HepG2 (cell line): Measurements from ENCODE around the gene TPX2. TPM values are rescaled to one million over a fixed set of nuclear protein-coding genes. Genes with fewer than 3 reads are reported as not detected.
A peak's percentile ranks its signal among the peaks of the same experiment; 100 is the strongest.

Experiments
- ATAC-seq: fragments of 200-7000 bp; cut with Tn5 transposase; 3 replicates; pipeline ENCODE4 v1.9.1; 2020; ENCODE audit warnings: mild to moderate bottlenecking, moderate library complexity
- BruUV-seq: library from RNA; stranded (reverse); fragments of 400-500 nt; replicated peaks from 2 replicates; lab custom pipeline; 2021; lab: Mats Ljungman, UMichigan
- CTCF ChIA-PET: fragments of 300-600 bp; formaldehyde crosslinking; extraction: SDS; loops from one replicate; lab custom pipeline; 2021; ENCODE audit warnings: low total read pairs, inconsistent platforms, low intra/inter-chr PET ratio; lab: Yijun Ruan, JAX
- POLR2A ChIA-PET: fragments of 350-600 bp; sonication (Branson Sonifier 250); formaldehyde crosslinking; loops from one replicate; lab custom pipeline; 2020; ENCODE audit warnings: antibody characterized with exemption, inconsistent platforms; lab: Yijun Ruan, JAX
- DNase-seq: peaks from one replicate; pipeline ENCODE4 v3.0.0-alpha.2; 2015; ENCODE audit warnings: low spot score
- FAIRE-seq: peaks from 3 replicates; lab custom pipeline; 2011; peaks lifted over from hg19 to GRCh38; lab: Jason Lieb, UNC
- H2AFZ ChIP-seq: one replicate; pipeline ENCODE4 v1.6.1; 2011; ENCODE audit warnings: low read length, inconsistent platforms
- H3K27ac ChIP-seq: fragments of 300-600 bp; 3 replicates; pipeline ENCODE4 v1.8.0; 2011; ENCODE audit warnings: mixed run types, mild to moderate bottlenecking, mixed read lengths, low read length, inconsistent platforms; ENCODE audit not compliant: insufficient read depth; ENCODE audit errors: extremely low read length
- H3K27me3 ChIP-seq, 2 experiments: fragments of 200-600 bp in 1 of 2; 2 replicates in 1 of 2; 3 replicates in 1 of 2; pipeline versions ENCODE4 v1.6.0 to v1.8.0; 2011; ENCODE audit warnings: low read length in 2 of 2, mild to moderate bottlenecking in 2 of 2, moderate library complexity in 2 of 2, inconsistent platforms in 1 of 2; ENCODE audit not compliant: insufficient read depth in 2 of 2, control insufficient read depth in 1 of 2
- H3K36me3 ChIP-seq, 2 experiments: fragments of 200-600 bp in 1 of 2; replicated peaks in 1 of 2; 2 replicates in 1 of 2; 3 replicates in 1 of 2; pipeline versions ENCODE4 v1.5.1 to v1.8.0; 2011; ENCODE audit warnings: low read length in 2 of 2, inconsistent platforms in 1 of 2; ENCODE audit not compliant: insufficient read depth in 2 of 2, control insufficient read depth in 1 of 2
- H3K4me1 ChIP-seq: 2 replicates; pipeline ENCODE4 v1.5.1; 2012; ENCODE audit warnings: low read length, inconsistent platforms; ENCODE audit not compliant: insufficient read depth
- H3K4me2 ChIP-seq: 2 replicates; pipeline ENCODE4 v1.6.0; 2011; ENCODE audit warnings: low read depth, low read length, inconsistent platforms
- H3K4me3 ChIP-seq, 3 experiments: fragments of 200-600 bp in 1 of 3; sonication (generic), shearing (Covaris generic) in 1 of 3; replicated peaks in 1 of 3; 2 replicates each; pipeline ENCODE4 v1.5.1; 2011 to 2016; ENCODE audit warnings: low read length in 3 of 3, inconsistent platforms in 2 of 3, low read depth in 2 of 3, mild to moderate bottlenecking in 2 of 3, control low read depth in 1 of 3, mixed read lengths in 1 of 3; ENCODE audit not compliant: insufficient read depth in 1 of 3
- H3K79me2 ChIP-seq: one replicate; pipeline ENCODE4 v1.6.1; 2011; ENCODE audit warnings: low read length, inconsistent platforms; ENCODE audit not compliant: insufficient read depth
- H3K9ac ChIP-seq: 2 replicates; pipeline ENCODE4 v1.6.0; 2011; ENCODE audit warnings: mild to moderate bottlenecking, low read depth, low read length, inconsistent platforms; ENCODE audit not compliant: insufficient read depth
- H3K9me3 ChIP-seq: 2 replicates; pipeline ENCODE4 v1.5.1; 2012; ENCODE audit warnings: mild to moderate bottlenecking, low read length
- H4K20me1 ChIP-seq: 2 replicates; pipeline ENCODE4 v1.6.0; 2011; ENCODE audit warnings: inconsistent platforms, mild to moderate bottlenecking, low read length, moderate library complexity; ENCODE audit not compliant: insufficient read depth
- AGO2 ChIP-seq: fragments of 200-400 bp; formaldehyde crosslinking; optimal IDR thresholded peaks from 2 replicates; pipeline ENCODE3; 2017; ENCODE audit warnings: mild to moderate bottlenecking, low read depth, low read length, moderate library complexity
- ATF7-NPFF ChIP-seq: sonication (generic); formaldehyde crosslinking; IDR thresholded peaks from 2 replicates; pipeline ENCODE4 v1.8.1; 2023; ENCODE audit warnings: mild to moderate bottlenecking, low read depth, missing genetic modification reagents, moderate library complexity
- BCL6 ChIP-seq: IDR thresholded peaks from 2 replicates; pipeline ENCODE4 v1.6.1; 2016; ENCODE audit warnings: missing genetic modification reagents, missing compliant biosample characterization
- DR1 ChIP-seq: sonication (generic); formaldehyde crosslinking; IDR thresholded peaks from 2 replicates; pipeline ENCODE4 v1.8.0; 2021; ENCODE audit warnings: mild to moderate bottlenecking, missing genetic modification reagents, inconsistent platforms
- HDAC2 ChIP-seq: sonication (generic); formaldehyde crosslinking; IDR thresholded peaks from 2 replicates; pipeline ENCODE4 v1.4.0; 2020; ENCODE audit warnings: missing genetic modification reagents
- HNRNPLL ChIP-seq: fragments of 200-400 bp; formaldehyde crosslinking; IDR thresholded peaks from 2 replicates; pipeline ENCODE4 v1.6.1; 2017; ENCODE audit warnings: mild to moderate bottlenecking, low read depth, low read length; ENCODE audit not compliant: poor library complexity, severe bottlenecking
- JDP2 ChIP-seq: sonication (generic); formaldehyde crosslinking; IDR thresholded peaks from 2 replicates; pipeline ENCODE4 v1.8.1; 2022; ENCODE audit warnings: missing genetic modification reagents, borderline replicate concordance
- KDM6A ChIP-seq: IDR thresholded peaks from 2 replicates; pipeline ENCODE4 v1.6.1; 2016; ENCODE audit warnings: low read depth
- MED1 ChIP-seq: sonication (generic); formaldehyde crosslinking; IDR thresholded peaks from 2 replicates; pipeline ENCODE4 v1.4.0; 2020; ENCODE audit warnings: missing genetic modification reagents
- MIER2 ChIP-seq: IDR thresholded peaks from 2 replicates; pipeline ENCODE4 v1.6.1; 2016; ENCODE audit warnings: missing biosample characterization, missing genetic modification reagents
- POLR2AphosphoS5 ChIP-seq: IDR thresholded peaks from 2 replicates; pipeline ENCODE4 v1.6.1; 2012; ENCODE audit warnings: low read depth, low read length
- RBFOX2 ChIP-seq: fragments of 200-400 bp; formaldehyde crosslinking; IDR thresholded peaks from 2 replicates; pipeline ENCODE4 v1.6.1; 2017; ENCODE audit warnings: low read depth, mild to moderate bottlenecking, low read length
- SMAD1 ChIP-seq: sonication (generic); formaldehyde crosslinking; IDR thresholded peaks from 2 replicates; pipeline ENCODE4 v1.4.0; 2020; ENCODE audit warnings: missing genetic modification reagents, low read depth, mild to moderate bottlenecking, borderline replicate concordance
- SP4 ChIP-seq: sonication (generic); formaldehyde crosslinking; IDR thresholded peaks from 2 replicates; pipeline ENCODE4 v1.8.1; 2023; ENCODE audit warnings: mild to moderate bottlenecking, missing genetic modification reagents
- TBL1XR1 ChIP-seq: fragments of 150-350 bp; IDR thresholded peaks from 2 replicates; pipeline ENCODE4 v1.6.1; 2014; ENCODE audit warnings: borderline replicate concordance, low read length; ENCODE audit not compliant: partially characterized antibody
- ZC3H4 ChIP-seq: sonication (generic); formaldehyde crosslinking; IDR thresholded peaks from 2 replicates; pipeline ENCODE4 v1.4.0; 2020; ENCODE audit warnings: missing genetic modification reagents, borderline replicate concordance
- ZHX1 ChIP-seq: sonication (generic); formaldehyde crosslinking; IDR thresholded peaks from 2 replicates; pipeline ENCODE4 v1.8.1; 2022; ENCODE audit warnings: low read depth, mild to moderate bottlenecking, missing genetic modification reagents
- ZNF598 ChIP-seq: sonication (generic); formaldehyde crosslinking; IDR thresholded peaks from 2 replicates; pipeline ENCODE4 v1.5.1; 2020; ENCODE audit warnings: mild to moderate bottlenecking, missing genetic modification reagents, borderline replicate concordance
- WGBS: methylation state at CpG from one replicate; pipeline ENCODE4 v1.1.6; 2017; ENCODE audit warnings: low lambda C conversion rate; 5-methylcytosine and 5-hydroxymethylcytosine counted together
- in situ Hi-C: cut with HindIII; loops from 2 replicates; pipeline ENCODE4 v1.10.0; 2017; ENCODE audit warnings: low pct_unique_long_range_greater_than_20kb; ENCODE audit not compliant: extremely low pct_ligation_motif_present
- intact Hi-C: fragments of 100-400 bp; cut with micrococcal nuclease; formaldehyde crosslinking; loops from one replicate; pipeline ENCODE4 v1.10.0; 2022; ENCODE audit not compliant: unreplicated experiment
- polyA plus RNA-seq, 8 experiments: library from polyadenylated mRNA; depleted of rRNA in 3 of 8; stranded (reverse) in 7 of 8; unstranded in 1 of 8; fragments of >200 nt; fragmentation: Illumina TruSeq in 4 of 8; extraction: Trizol in 4 of 8; gene quantifications; 2 replicates each; pipeline versions ENCODE4 v1.2.1 to v1.2.3, GENCODE V29; 2011 to 2016; ENCODE audit warnings: low read depth in 4 of 8, missing spikeins in 1 of 8, mixed read lengths in 1 of 8; ENCODE audit not compliant: insufficient read depth in 1 of 8
- total RNA-seq, 5 experiments: library from RNA; depleted of rRNA; stranded (reverse); fragments of >200 nt; fragmentation: Illumina TruSeq; extraction: Trizol; gene quantifications; 2 replicates each; pipeline ENCODE4 v1.2.3, GENCODE V29; 2016; ENCODE audit warnings: low read depth in 1 of 5

The TPX2 gene
- total and polyA plus RNA-seq, 2 of the 13 experiments (the other 11 are each of a cell fraction or from before 2014, with no cell fraction given) = 34.3 to 124 TPM

- in situ Hi-C loops (no loop called here), intact Hi-C loops (loop anchor here (2.0 kb wide), 1 partner anchor 17 kb away; no protein-coding TSS in a partner anchor)
- Histone ChIP-seq H3K27ac (peak overlapping the region; percentile 61), H3K9me3 (no peaks in the 10 kb centered on the region), H3K36me3 (peaks cover 33 to 82% of the 10 kb centered on the region in 2 experiments), H3K9ac (peak overlapping the region; percentile 59), H3K27me3 (no peaks in the 10 kb centered on the region), H2AFZ (no peak overlapping the region), H3K4me2 (peak overlapping the region; percentile 64), H4K20me1 (peaks cover 15% of the 10 kb centered on the region), H3K4me1 (peaks cover 99% of the 10 kb centered on the region), H3K4me3 (peak overlapping the region in 2 of 3 experiments; percentile 2 to 29; a peak in 3 of 6 replicates), H3K79me2 (peaks cover 94% of the 10 kb centered on the region)
- WGBS = 57% methylated on average over 9 of the region's 9 CpGs
- peak; percentile 33 for ATAC-seq
- peak; percentile 81 for DNase-seq
- POLR2A ChIA-PET = interaction anchor here (0.6 to 33.2 kb wide), 12 partner anchors 1 to 141 kb away, joined by 3 to 2822 read pairs (median 18); partner anchors contain the start of genes BCL2L1, ID1 and TPX2
- no peak for FAIRE-seq
- CTCF ChIA-PET = interaction anchor here (0.8 kb wide), 1 partner anchor 51 kb away, joined by 3 read pairs; no protein-coding TSS in a partner anchor
- TSS peak; percentile 85 for BruUV-seq
- TF ChIP-seq JDP2 (CRISPR knock-in tag) (no peak), ZNF598 (CRISPR knock-in tag) (no peak), RBFOX2 (peak; percentile 82), MIER2 (no peak), BCL6 (CRISPR knock-in tag) (peak; percentile 47; the same call in 1 of the 2 replicates), AGO2 (peak; percentile 64), MED1 (CRISPR knock-in tag) (peak; percentile 88), HNRNPLL (no peak), SP4 (peak; percentile 60), POLR2AphosphoS5 (no peak; the same call in 1 of the 2 replicates), TBL1XR1 (peak; percentile 16), DR1 (no peak), KDM6A (CRISPR knock-in tag) (no peak), ZHX1 (CRISPR knock-in tag) (no peak), ATF7-NPFF (CRISPR knock-in tag) (0 out of 2 replicates have a peak, but pooled peaks have one; percentile 34), HDAC2 (0 out of 2 replicates have a peak, but pooled peaks have one; percentile 9), SMAD1 (CRISPR knock-in tag) (no peak), ZC3H4 (peak; percentile 80; the same call in 1 of the 2 replicates)
Measured at GRCh38 chr20:31713312-31714273, 25.5 kb upstream of the TPX2 start.
